ENCODE data around the gene GUCY1B1. TPM values are rescaled to one million over a fixed set of nuclear protein-coding genes. Genes with fewer than 3 reads are reported as not detected.

The GUCY1B1 gene
- total RNA-seq, 1 donor from 2014 or later, result 25.1 TPM

GRCh38 chr4:155757745-155758265 lies 1.0 kb upstream of the GUCY1B1 start:
- ATAC-seq (ENCODE audit: poor library complexity) (no peak), DNase-seq (no peak)
- intact Hi-C loops (cut with DNase I), result no loop called here

DNA sequence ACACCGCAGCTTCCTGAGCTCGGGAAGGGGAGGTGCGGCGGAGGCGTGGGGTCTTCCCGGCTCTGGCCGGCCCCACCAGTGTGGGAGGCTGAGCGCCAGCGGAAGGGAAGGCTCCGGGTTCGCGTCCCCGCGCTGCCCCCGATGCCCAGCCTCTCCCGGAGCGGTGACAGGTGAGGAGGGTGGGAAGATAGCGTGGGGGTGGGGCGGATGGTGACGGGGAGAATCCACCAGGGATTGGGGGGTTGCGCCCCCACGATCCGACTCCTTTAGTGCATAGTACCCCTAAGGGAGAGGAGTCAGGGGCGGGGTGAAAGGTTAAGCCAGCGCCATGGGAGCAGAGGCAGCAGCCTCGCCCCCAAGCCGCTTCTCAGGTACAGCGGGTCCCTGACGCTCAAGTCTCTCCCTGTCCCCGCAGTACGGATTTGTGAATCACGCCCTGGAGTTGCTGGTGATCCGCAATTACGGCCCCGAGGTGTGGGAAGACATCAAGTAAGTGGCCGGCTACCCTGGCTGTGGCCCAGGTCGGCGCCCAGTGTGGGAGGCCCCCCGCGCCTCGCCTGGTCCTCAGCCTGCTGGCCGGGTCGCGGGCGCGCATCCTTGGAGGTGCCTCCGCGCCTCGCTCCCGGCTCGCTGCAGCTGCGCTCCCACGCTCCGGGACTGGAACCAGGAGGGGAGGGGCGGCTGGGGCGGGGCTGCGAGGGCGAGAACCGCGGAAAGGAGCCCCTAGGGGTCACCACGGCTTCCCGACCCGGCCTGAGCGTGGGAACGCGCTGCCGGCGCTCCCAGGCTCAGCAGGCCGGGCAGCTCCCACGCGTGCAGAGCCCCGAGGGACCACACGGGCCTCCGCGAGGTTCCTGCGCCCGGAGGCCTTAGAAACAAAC lies 791 bp downstream of the GUCY1B1 start:
- intact Hi-C loops (cut with DNase I), result no loop called here

GRCh38 chr4:155761047-155761446 lies 2.2 kb downstream of the GUCY1B1 start:
- DNase-seq (no peak), ATAC-seq (ENCODE audit: poor library complexity) (no peak)
- intact Hi-C loops (cut with DNase I), result no loop called here

More for the DNA sequence above, 791 bp downstream of the GUCY1B1 start:
- DNase-seq, result peak; percentile 85
- ATAC-seq (ENCODE audit: poor library complexity), result peak; percentile 79

- DNase-seq (no peak), ATAC-seq (ENCODE audit: poor library complexity) (no peak)
- intact Hi-C loops (cut with DNase I), result no loop called here
Observed at GRCh38 chr4:155761916-155762315, 3.1 kb downstream of the GUCY1B1 start.

GRCh38 chr4:155762334-155762733 lies 3.5 kb downstream of the GUCY1B1 start:
- DNase-seq, result no peak
- intact Hi-C loops (cut with DNase I), result no loop called here
- ATAC-seq (ENCODE audit: poor library complexity), result no peak

DNA sequence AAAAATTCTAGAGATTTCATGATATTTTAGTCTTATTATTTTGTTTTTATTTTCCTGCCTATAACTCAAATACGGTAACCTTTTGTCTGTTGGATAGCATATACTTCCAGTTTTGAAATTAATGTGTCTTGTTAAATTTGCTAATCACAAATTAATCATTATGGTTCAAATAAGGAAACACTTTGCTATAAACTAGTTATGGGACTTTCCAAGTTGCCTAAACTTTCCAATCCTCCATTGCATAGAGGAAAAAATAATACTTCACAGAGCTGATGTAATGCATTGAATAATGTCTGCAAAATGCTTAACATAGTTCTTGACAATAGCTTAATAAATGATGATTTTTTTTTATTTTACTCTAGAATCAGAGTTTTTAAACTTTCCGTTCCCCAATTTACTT lies 4.7 kb downstream of the GUCY1B1 start:
- no peak for ATAC-seq (ENCODE audit: poor library complexity)
- intact Hi-C loops (cut with DNase I), result no loop called here
- DNase-seq, result no peak

DNA sequence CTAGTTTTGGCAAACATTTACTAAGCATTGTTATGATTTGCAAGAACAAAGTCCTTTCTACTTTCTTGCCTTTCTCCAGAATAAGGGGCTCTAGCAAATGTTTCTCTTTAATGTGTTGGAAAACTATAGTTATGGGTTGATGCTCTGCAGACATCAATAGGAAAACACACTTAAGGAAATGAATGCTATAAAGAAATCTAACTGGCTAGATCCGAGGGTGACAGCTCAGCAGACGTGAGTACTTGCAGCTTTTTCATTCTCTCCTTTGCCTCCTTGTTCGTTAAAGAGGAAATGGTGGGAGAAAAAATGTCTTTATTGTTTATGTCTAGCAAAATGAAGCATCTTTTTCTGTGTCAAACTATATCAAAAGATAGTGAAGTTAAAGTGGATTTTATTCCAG lies 6.3 kb downstream of the GUCY1B1 start:
- intact Hi-C loops (cut with DNase I), result no loop called here
- no peak for ATAC-seq (ENCODE audit: poor library complexity)
- DNase-seq, result no peak

- DNase-seq, result no peak
- intact Hi-C loops (cut with DNase I), result no loop called here
- no peak for ATAC-seq (ENCODE audit: poor library complexity)
Observed at GRCh38 chr4:155766622-155767021, 7.8 kb downstream of the GUCY1B1 start.

GRCh38 chr4:155768370-155768769 lies 9.5 kb downstream of the GUCY1B1 start:
- DNase-seq, result no peak
- intact Hi-C loops (cut with DNase I), result no loop called here
- no peak for ATAC-seq (ENCODE audit: poor library complexity)

DNA sequence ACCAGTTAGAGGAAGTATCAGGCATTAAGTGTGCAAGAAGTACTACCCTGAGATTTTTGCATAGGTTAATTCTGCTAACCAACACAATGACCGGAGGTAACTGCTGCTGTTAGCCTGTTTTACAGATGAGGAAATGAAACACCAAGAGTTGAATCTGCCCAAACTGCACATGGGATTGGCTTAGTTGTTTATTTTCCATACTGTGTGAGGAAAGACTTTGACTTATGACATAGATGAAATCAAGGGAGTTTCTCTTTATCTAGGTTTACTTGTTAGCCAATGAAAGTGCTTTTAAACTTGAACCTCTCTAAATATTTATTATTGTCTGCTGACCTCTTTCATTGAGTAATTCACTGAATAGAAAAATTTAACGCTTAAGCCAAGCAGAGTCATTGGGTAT lies 10.3 kb downstream of the GUCY1B1 start:
- intact Hi-C loops (cut with DNase I), result no loop called here

GRCh38 chr4:155772459-155773195 lies 13.8 kb downstream of the GUCY1B1 start:
- intact Hi-C loops (cut with DNase I), result no loop called here
- no peak for DNase-seq
- peak; percentile 15 for ATAC-seq (ENCODE audit: poor library complexity)

More for the DNA sequence above, 10.3 kb downstream of the GUCY1B1 start:
- DNase-seq (no peak), ATAC-seq (ENCODE audit: poor library complexity) (no peak)

GRCh38 chr4:155773196-155773800 lies 14.5 kb downstream of the GUCY1B1 start:
- intact Hi-C loops (cut with DNase I), result no loop called here
- no peak for DNase-seq
- ATAC-seq (ENCODE audit: poor library complexity), result peak; percentile 18

DNA sequence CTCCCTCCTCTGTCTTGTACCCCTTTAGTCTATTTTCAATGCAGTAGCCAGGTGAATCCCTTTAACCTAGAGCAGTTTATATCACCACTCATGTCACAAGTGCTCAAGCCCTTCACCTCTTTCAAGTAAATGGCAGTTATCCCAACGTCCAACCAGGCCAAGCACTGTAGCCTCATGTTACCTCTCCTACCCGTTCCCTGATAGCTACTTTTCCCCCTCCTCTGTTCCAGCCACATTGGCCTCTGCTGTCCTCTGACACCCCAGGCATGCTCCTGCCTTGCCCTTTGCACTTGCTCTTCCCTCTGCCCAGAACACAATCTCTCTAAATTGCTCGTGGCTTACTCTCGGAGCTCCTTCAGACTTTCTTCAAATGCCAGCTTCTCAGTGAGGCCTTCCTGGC lies 15.2 kb downstream of the GUCY1B1 start:
- intact Hi-C loops (cut with DNase I), result no loop called here
- ATAC-seq (ENCODE audit: poor library complexity) (peak; percentile 94), DNase-seq (peak; percentile 50)

- no peak for DNase-seq
- no peak for ATAC-seq (ENCODE audit: poor library complexity)
- intact Hi-C loops (cut with DNase I), result no loop called here
Observed at GRCh38 chr4:155777971-155778735, 19.3 kb downstream of the GUCY1B1 start.

DNA sequence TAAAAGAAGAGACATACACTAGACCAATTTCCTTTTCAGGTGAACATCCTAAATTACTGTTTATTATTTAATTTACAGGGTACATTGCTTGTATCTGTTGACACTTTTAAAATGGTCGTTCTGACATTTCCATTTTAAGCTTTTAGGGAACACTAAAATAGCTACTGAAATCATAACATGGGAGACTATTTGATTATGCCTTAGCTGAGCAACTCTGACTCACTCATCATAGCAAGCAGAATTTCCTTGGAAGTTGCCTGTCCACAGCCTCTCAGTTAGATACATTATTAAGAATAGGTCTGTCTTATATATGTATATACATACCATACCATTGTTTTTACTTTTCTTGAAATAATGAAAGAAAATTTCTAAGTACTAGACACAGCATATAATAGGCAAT lies 22.0 kb downstream of the GUCY1B1 start:
- intact Hi-C loops (cut with DNase I), result loop anchor here (5.0 to 10.0 kb wide), 2 partner anchors 113 to 376 kb away; partner anchors contain the start of gene GUCY1A1
- DNase-seq (no peak), ATAC-seq (ENCODE audit: poor library complexity) (peak; percentile 33)

GRCh38 chr4:155781249-155781831 lies 22.5 kb downstream of the GUCY1B1 start:
- ATAC-seq (ENCODE audit: poor library complexity) (no peak), DNase-seq (no peak)
- intact Hi-C loops (cut with DNase I), result loop anchor here (5.0 to 10.0 kb wide), 2 partner anchors 114 to 377 kb away; partner anchors contain the start of gene GUCY1A1

- intact Hi-C loops (cut with DNase I), result loop anchor here (5.0 to 10.0 kb wide), 3 partner anchors 117 to 380 kb away; partner anchors contain the start of gene GUCY1A1
- DNase-seq, result no peak
- ATAC-seq (ENCODE audit: poor library complexity), result no peak
Observed at GRCh38 chr4:155784637-155785036, 25.8 kb downstream of the GUCY1B1 start.

DNA sequence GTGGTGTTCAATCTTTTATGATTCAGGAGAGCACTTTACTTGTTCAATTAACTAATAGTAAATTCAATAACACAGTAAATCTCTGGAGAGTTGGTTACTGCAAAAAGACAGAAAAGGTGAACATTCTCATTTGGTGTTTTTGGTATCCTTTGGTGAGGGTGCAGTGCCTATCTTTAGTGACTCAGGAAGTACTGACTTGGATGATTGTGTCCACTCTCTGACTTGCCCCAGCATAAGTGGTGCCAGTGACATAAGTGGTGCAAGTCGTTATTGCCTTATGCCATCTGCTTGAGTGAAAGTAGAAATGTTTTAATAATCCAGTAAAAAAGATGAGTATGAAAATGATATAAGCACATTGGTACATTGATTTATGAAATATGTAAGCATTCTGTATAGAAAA lies 27.0 kb downstream of the GUCY1B1 start:
- ATAC-seq (ENCODE audit: poor library complexity) (peak; percentile 65), DNase-seq (no peak)
- intact Hi-C loops (cut with DNase I), result loop anchor here (5.0 to 10.0 kb wide), 2 partner anchors 344 to 381 kb away; no protein-coding TSS in a partner anchor
